D721Med (cell line): Measurements from ENCODE around the gene VGLL1.

Experiments used
- DNase-seq: peaks from one replicate; pipeline ENCODE4 v3.0.0; 2011; ENCODE audit warnings: low spot score; ENCODE audit not compliant: insufficient read length
- FAIRE-seq: peaks from 2 replicates; lab custom pipeline; 2011; peaks lifted over from hg19 to GRCh38; lab: Jason Lieb, UNC
- TF ChIP-seq, protein P1 (sequence below): IDR thresholded peaks from 2 replicates; pipeline ENCODE4 v1.5.1; 2012; ENCODE audit warnings: mild to moderate bottlenecking, control low read depth; ENCODE audit not compliant: insufficient read depth; ENCODE audit errors: missing control alignments

Gene VGLL1

GRCh38 chrX:136549226-136549625 is 17.2 kb downstream of the VGLL1 start:
- no peak for DNase-seq
- no peak for FAIRE-seq
- TF ChIP-seq, protein P1, sequence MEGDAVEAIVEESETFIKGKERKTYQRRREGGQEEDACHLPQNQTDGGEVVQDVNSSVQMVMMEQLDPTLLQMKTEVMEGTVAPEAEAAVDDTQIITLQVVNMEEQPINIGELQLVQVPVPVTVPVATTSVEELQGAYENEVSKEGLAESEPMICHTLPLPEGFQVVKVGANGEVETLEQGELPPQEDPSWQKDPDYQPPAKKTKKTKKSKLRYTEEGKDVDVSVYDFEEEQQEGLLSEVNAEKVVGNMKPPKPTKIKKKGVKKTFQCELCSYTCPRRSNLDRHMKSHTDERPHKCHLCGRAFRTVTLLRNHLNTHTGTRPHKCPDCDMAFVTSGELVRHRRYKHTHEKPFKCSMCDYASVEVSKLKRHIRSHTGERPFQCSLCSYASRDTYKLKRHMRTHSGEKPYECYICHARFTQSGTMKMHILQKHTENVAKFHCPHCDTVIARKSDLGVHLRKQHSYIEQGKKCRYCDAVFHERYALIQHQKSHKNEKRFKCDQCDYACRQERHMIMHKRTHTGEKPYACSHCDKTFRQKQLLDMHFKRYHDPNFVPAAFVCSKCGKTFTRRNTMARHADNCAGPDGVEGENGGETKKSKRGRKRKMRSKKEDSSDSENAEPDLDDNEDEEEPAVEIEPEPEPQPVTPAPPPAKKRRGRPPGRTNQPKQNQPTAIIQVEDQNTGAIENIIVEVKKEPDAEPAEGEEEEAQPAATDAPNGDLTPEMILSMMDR = no peak

- TF ChIP-seq, protein P1 = no peak
- FAIRE-seq (no peak), DNase-seq (no peak)
These were observed 19.4 kb downstream of the VGLL1 start for GRCh38 chrX:136551410-136551809.

GRCh38 chrX:136555694-136556093 is 23.7 kb downstream of the VGLL1 start:
- TF ChIP-seq, protein P1 = no peak
- DNase-seq (no peak), FAIRE-seq (no peak)

GRCh38 chrX:136572030-136572429 is 40.0 kb downstream of the VGLL1 start:
- TF ChIP-seq, protein P1 = no peak
- no peak for FAIRE-seq
- no peak for DNase-seq

DNA sequence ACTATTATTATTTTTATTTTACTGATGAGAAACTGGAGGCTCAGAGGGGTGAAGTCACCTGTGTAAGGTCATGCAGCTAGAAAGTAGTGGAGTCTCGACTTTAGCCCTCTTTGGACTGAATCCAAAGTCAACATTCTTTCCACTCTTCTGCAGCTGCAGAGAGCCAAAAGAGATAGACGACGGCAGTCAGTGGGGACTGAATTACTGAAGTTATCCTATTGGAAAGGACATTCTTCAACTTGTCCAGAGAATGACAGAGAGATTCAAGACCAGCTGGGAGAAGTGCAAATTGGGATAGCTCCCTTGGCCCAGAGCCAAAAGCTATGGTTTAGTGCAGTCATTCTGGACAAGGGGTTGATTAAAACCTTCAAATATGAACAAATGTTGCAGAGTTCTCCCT is 42.5 kb downstream of the VGLL1 start:
- TF ChIP-seq, protein P1 = no peak
- FAIRE-seq (no peak), DNase-seq (no peak)

- no peak for DNase-seq
- FAIRE-seq = peak; percentile 21
- TF ChIP-seq, protein P1 = peak; percentile 51
These were observed 45.5 kb downstream of the VGLL1 start for GRCh38 chrX:136577552-136577951.

DNA sequence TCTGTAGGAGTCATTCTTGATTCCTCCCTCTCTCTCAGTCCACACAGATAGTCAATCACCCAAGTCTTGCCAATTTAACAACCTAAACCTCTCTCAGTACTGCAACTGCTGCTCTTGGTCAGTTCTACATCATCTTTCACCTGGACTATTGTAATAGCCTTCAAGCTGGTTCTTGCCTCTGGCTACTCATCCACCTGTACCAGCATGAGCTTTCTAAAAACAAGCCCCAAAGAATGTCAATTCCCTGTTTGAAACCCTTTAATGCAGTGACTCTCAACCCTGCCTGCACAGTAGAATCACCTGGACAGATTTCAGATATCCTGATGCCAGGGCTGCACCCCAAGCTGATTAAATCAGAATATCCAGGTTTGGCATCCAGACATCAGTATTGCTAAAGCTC is 48.3 kb downstream of the VGLL1 start:
- DNase-seq (no peak), FAIRE-seq (no peak)
- TF ChIP-seq, protein P1 = no peak
